Liver (tissue), 9 donors: ENCODE data around the gene TBC1D21. TPM values are rescaled to one million over a fixed set of nuclear protein-coding genes. Genes with fewer than 3 reads are reported as not detected.

Experiments
- DNase-seq: peaks from one replicate; pipeline ENCODE4 v3.0.0-alpha.2; 2017; ENCODE audit warnings: low spot score
- H3K27ac ChIP-seq, 2 donors: one replicate each; pipeline ENCODE4 v1.7.0; 2013; ENCODE audit warnings: inconsistent platforms in 2 of 2, low read length in 2 of 2, control low read depth in 1 of 2, low read depth in 1 of 2, mild to moderate bottlenecking in 1 of 2
- H3K27me3 ChIP-seq, 4 donors: one replicate each; pipeline versions ENCODE4 v1.6.1 to v1.7.0; 2013; ENCODE audit warnings: low read length in 3 of 4, inconsistent platforms in 1 of 4, mild to moderate bottlenecking in 1 of 4, moderate library complexity in 1 of 4; ENCODE audit not compliant: control insufficient read depth in 4 of 4, insufficient read depth in 4 of 4
- H3K36me3 ChIP-seq, 4 donors: one replicate each; pipeline versions ENCODE4 v1.6.1 to v1.7.0; 2013; ENCODE audit warnings: low read length in 3 of 4, mild to moderate bottlenecking in 3 of 4, low read depth in 1 of 4, moderate library complexity in 1 of 4; ENCODE audit not compliant: control insufficient read depth in 4 of 4, insufficient read depth in 3 of 4
- H3K4me1 ChIP-seq, 4 donors: one replicate each; pipeline versions ENCODE4 v1.6.1 to v1.7.0; 2013; ENCODE audit warnings: low read length in 3 of 4, mild to moderate bottlenecking in 3 of 4, moderate library complexity in 1 of 4; ENCODE audit not compliant: control insufficient read depth in 4 of 4, insufficient read depth in 4 of 4
- H3K4me3 ChIP-seq, 3 donors: one replicate each; pipeline versions ENCODE4 v1.6.1 to v1.7.0; 2013; ENCODE audit warnings: low read length in 3 of 3, control low read depth in 1 of 3, low read depth in 1 of 3, mild to moderate bottlenecking in 1 of 3
- H3K9ac ChIP-seq, 2 donors: one replicate each; pipeline ENCODE4 v1.7.0; 2013; ENCODE audit warnings: low read length in 2 of 2, mild to moderate bottlenecking in 2 of 2, moderate library complexity in 2 of 2, control low read depth in 1 of 2, low read depth in 1 of 2
- H3K9me3 ChIP-seq, 4 donors: one replicate each; pipeline versions ENCODE4 v1.6.1 to v1.7.0; 2013; ENCODE audit warnings: low read length in 3 of 4; ENCODE audit not compliant: control insufficient read depth in 4 of 4
- ATF3 ChIP-seq: IDR thresholded peaks from 2 replicates; pipeline ENCODE4 v1.6.1; 2016; ENCODE audit warnings: antibody characterized with exemption
- EGR1 ChIP-seq, 2 donors: IDR thresholded peaks; 2 replicates each; pipeline ENCODE4 v1.6.1; 2016 to 2018; ENCODE audit warnings: antibody characterized with exemption in 2 of 2, low read depth in 2 of 2
- FOXA1 ChIP-seq: IDR thresholded peaks from 2 replicates; pipeline ENCODE4 v1.6.1; 2016; ENCODE audit warnings: antibody characterized with exemption
- FOXA2 ChIP-seq: IDR thresholded peaks from 2 replicates; pipeline ENCODE4 v1.6.1; 2016; ENCODE audit warnings: antibody characterized with exemption
- GABPA ChIP-seq, 2 donors: IDR thresholded peaks in 1 of 2; conservative IDR thresholded peaks in 1 of 2; 2 replicates each; pipeline ENCODE4 v1.6.1; 2016; ENCODE audit warnings: antibody characterized with exemption in 2 of 2, mild to moderate bottlenecking in 1 of 2, moderate library complexity in 1 of 2
- HNF4A ChIP-seq, 2 donors: conservative IDR thresholded peaks; 2 replicates each; pipeline ENCODE4 v1.6.1; 2016; ENCODE audit warnings: antibody characterized with exemption in 2 of 2, mild to moderate bottlenecking in 2 of 2
- HNF4G ChIP-seq: IDR thresholded peaks from 2 replicates; pipeline ENCODE4 v1.6.1; 2016; ENCODE audit warnings: antibody characterized with exemption
- JUND ChIP-seq, 2 donors: IDR thresholded peaks; 2 replicates each; pipeline ENCODE4 v1.6.1; 2016; ENCODE audit warnings: antibody characterized with exemption in 2 of 2
- MAX ChIP-seq: IDR thresholded peaks from 2 replicates; pipeline ENCODE4 v1.6.1; 2016; ENCODE audit warnings: antibody characterized with exemption
- NR2F2 ChIP-seq: IDR thresholded peaks from 2 replicates; pipeline ENCODE4 v1.6.1; 2016; ENCODE audit warnings: antibody characterized with exemption
- RAD21 ChIP-seq, 2 donors: IDR thresholded peaks; 2 replicates each; pipeline ENCODE4 v1.6.1; 2016; ENCODE audit warnings: antibody characterized with exemption in 2 of 2, mild to moderate bottlenecking in 2 of 2
- REST ChIP-seq: IDR thresholded peaks from 2 replicates; pipeline ENCODE4 v1.6.1; 2016; ENCODE audit warnings: antibody characterized with exemption, mild to moderate bottlenecking
- RXRA ChIP-seq, 2 donors: IDR thresholded peaks; 2 replicates each; pipeline ENCODE4 v1.6.1; 2017 to 2018; ENCODE audit warnings: antibody characterized with exemption in 2 of 2, mild to moderate bottlenecking in 1 of 2
- TAF1 ChIP-seq: conservative IDR thresholded peaks from 2 replicates; pipeline ENCODE4 v1.6.1; 2016; ENCODE audit warnings: antibody characterized with exemption, mild to moderate bottlenecking
- YY1 ChIP-seq: IDR thresholded peaks from 2 replicates; pipeline ENCODE4 v1.6.1; 2016; ENCODE audit warnings: antibody characterized with exemption, mild to moderate bottlenecking
- WGBS: extraction: QIAGEN DNeasy Blood & Tissue Kit; methylation state at CpG from one replicate; pipeline ENCODE4 v1.1.7; 2013; 5-methylcytosine and 5-hydroxymethylcytosine counted together
- polyA plus RNA-seq, 2 donors: library from polyadenylated mRNA; stranded (reverse) in 1 of 2; unstranded in 1 of 2; fragments of 200-250 nt in 1 of 2; fragments of >200 nt in 1 of 2; fragmentation: Nextera tagmentation in 1 of 2; extraction: Ambion mirVana in 1 of 2; gene quantifications; one replicate each; pipeline versions ENCODE4 v1.2.1 to v1.2.3, GENCODE V29; 2013 to 2015
- total RNA-seq, 2 donors: library from RNA; depleted of rRNA; stranded (reverse); fragments of >200 nt; gene quantifications; one replicate each; pipeline ENCODE4 v1.2.3, GENCODE V29; 2014
- donor health status: healthy.
- donor health status: healthy.
- donor health status: healthy.
- donor health status: healthy.
- donor health status: healthy.

Gene TBC1D21
- total and polyA plus RNA-seq, 4 donors: not detected

GRCh38 chr15:73912030-73912596 lies 38.7 kb downstream of the TBC1D21 start:
- no peak for TF ChIP-seq RAD21 (IDR thresholded peaks at IDR 0.05)
- TF ChIP-seq GABPA (IDR thresholded peaks at IDR 0.05 in 1 of 2, conservative IDR thresholded peaks at IDR 0.05 in 1 of 2): no peak
- no peak for TF ChIP-seq TAF1
- TF ChIP-seq YY1: no peak
- no peak for TF ChIP-seq RXRA (IDR thresholded peaks at IDR 0.05)
- TF ChIP-seq FOXA2: no peak
- Histone ChIP-seq H3K27ac (no peak overlapping the region), H3K4me1 (no peaks in the 10 kb centered on the region), H3K4me3 (no peak overlapping the region), H3K9me3 (peaks cover 0 to 3% (median 1%) of the 10 kb centered on the region in 4 donors), H3K9ac (no peak overlapping the region), H3K36me3 (no peaks in the 10 kb centered on the region), H3K27me3 (peaks cover 0 to 11% (median 0%) of the 10 kb centered on the region in 4 donors)
- DNase-seq: no peak
- WGBS: 74% methylated on average over 7 of the region's 7 CpGs

- 70% methylated on average over 3 of the region's 3 CpGs for WGBS
Measured at GRCh38 chr15:73914145-73914544, 40.8 kb downstream of the TBC1D21 start.

GRCh38 chr15:73915082-73915481 lies 41.7 kb downstream of the TBC1D21 start:
- H3K9ac ChIP-seq: no peak overlapping the region
- H3K4me1 ChIP-seq: no peaks in the 10 kb centered on the region
- no peak for DNase-seq
- H3K4me3 ChIP-seq: no peak overlapping the region
- H3K9me3 ChIP-seq: peaks cover 0 to 3% (median 1%) of the 10 kb centered on the region in 4 donors
- no peaks in the 10 kb centered on the region for H3K36me3 ChIP-seq
- WGBS: 63% methylated on average over 2 of the region's 2 CpGs
- no peak overlapping the region for H3K27ac ChIP-seq
- H3K27me3 ChIP-seq: peaks cover 0 to 11% (median 0%) of the 10 kb centered on the region in 4 donors
- TF ChIP-seq REST (no peak), JUND (IDR thresholded peaks at IDR 0.05) (no peak), HNF4A (conservative IDR thresholded peaks at IDR 0.05) (no peak), EGR1 (IDR thresholded peaks at IDR 0.05; ENCODE audit: low read depth in 2 of 2) (no peak), YY1 (no peak), MAX (no peak), NR2F2 (no peak), ATF3 (no peak), GABPA (IDR thresholded peaks at IDR 0.05 in 1 of 2, conservative IDR thresholded peaks at IDR 0.05 in 1 of 2) (no peak), TAF1 (no peak), FOXA1 (no peak)

More at GRCh38 chr15:73914145-73914544, 40.8 kb downstream of the TBC1D21 start:
- no peaks in the 10 kb centered on the region for H3K36me3 ChIP-seq
- no peak overlapping the region for H3K9ac ChIP-seq
- no peak for DNase-seq
- TF ChIP-seq RXRA (IDR thresholded peaks at IDR 0.05) (no peak), NR2F2 (no peak), HNF4G (no peak), GABPA (IDR thresholded peaks at IDR 0.05 in 1 of 2, conservative IDR thresholded peaks at IDR 0.05 in 1 of 2) (no peak), REST (no peak), EGR1 (IDR thresholded peaks at IDR 0.05; ENCODE audit: low read depth in 2 of 2) (no peak)
- H3K27me3 ChIP-seq: peaks cover 0 to 11% (median 0%) of the 10 kb centered on the region in 4 donors
- no peak overlapping the region for H3K4me3 ChIP-seq
- peaks cover 0 to 3% (median 1%) of the 10 kb centered on the region in 4 donors for H3K9me3 ChIP-seq
- no peaks in the 10 kb centered on the region for H3K4me1 ChIP-seq
- H3K27ac ChIP-seq: no peak overlapping the region
